Heart right ventricle (tissue), 16 donors: ENCODE measurements around the gene SATB1. TPM values are rescaled to one million over a fixed set of nuclear protein-coding genes. Genes with fewer than 3 reads are reported as not detected.
A peak's percentile ranks its signal among the peaks of the same experiment; 100 is the strongest.

Experiments
- ATAC-seq, 8 donors: fragments of 200-7000 bp; cut with Tn5 transposase; one replicate each; pipeline ENCODE4 v1.9.1; 2020; ENCODE audit warnings: mild to moderate bottlenecking in 8 of 8, moderate library complexity in 8 of 8, moderate number of reproducible peaks in 1 of 8
- DNase-seq, 2 donors: peaks; one replicate each; pipeline ENCODE4 v3.0.0-alpha.2; 2020
- H3K27ac ChIP-seq, 10 donors: fragments of 200-600 bp; sonication (generic) in 2 of 10; one replicate each; pipeline versions ENCODE4 v1.5.0 to v1.8.0; 2020 to 2022; ENCODE audit warnings: mild to moderate bottlenecking in 3 of 10
- H3K27me3 ChIP-seq, 7 donors: fragments of 200-600 bp; one replicate each; pipeline ENCODE4 v1.8.0; 2021 to 2022; ENCODE audit warnings: mild to moderate bottlenecking in 2 of 7
- H3K36me3 ChIP-seq, 9 donors: fragments of 200-600 bp; sonication (generic) in 1 of 9; one replicate each; pipeline versions ENCODE4 v1.5.0 to v1.8.0; 2020 to 2022; ENCODE audit warnings: mild to moderate bottlenecking in 2 of 9
- H3K4me1 ChIP-seq, 9 donors: fragments of 200-600 bp; sonication (generic) in 1 of 9; one replicate each; pipeline versions ENCODE4 v1.5.0 to v1.8.0; 2020 to 2022; ENCODE audit warnings: mild to moderate bottlenecking in 4 of 9
- H3K4me3 ChIP-seq, 10 donors: fragments of 200-600 bp; sonication (generic) in 2 of 10; one replicate each; pipeline versions ENCODE4 v1.5.0 to v1.8.0; 2020 to 2022; ENCODE audit warnings: mild to moderate bottlenecking in 7 of 10, moderate library complexity in 2 of 10
- H3K9me3 ChIP-seq, 11 donors: fragments of 200-600 bp in 10 of 11; sonication (generic) in 2 of 11; one replicate each; pipeline versions ENCODE4 v1.5.0 to v1.8.0; 2013 to 2022; ENCODE audit warnings: mild to moderate bottlenecking in 2 of 11, control low read depth in 1 of 11, moderate library complexity in 1 of 11
- CTCF ChIP-seq, 9 donors: fragments of 200-600 bp; sonication (generic) in 2 of 9; IDR thresholded peaks; one replicate each; pipeline versions ENCODE4 v1.5.0 to v1.8.0; 2021 to 2022; ENCODE audit warnings: antibody characterized with exemption in 9 of 9, mild to moderate bottlenecking in 5 of 9, moderate library complexity in 1 of 9
- WGBS, 2 donors: extraction: QIAGEN DNeasy Blood & Tissue Kit; methylation state at CpG; one replicate each; pipeline ENCODE4 v1.1.7; 2013; ENCODE audit warnings: inconsistent platforms in 1 of 2; 5-methylcytosine and 5-hydroxymethylcytosine counted together
- intact Hi-C, 10 donors: fragments of 100-400 bp; cut with DNase I; formaldehyde crosslinking; loops; one replicate each; pipeline versions ENCODE4 v1.11.1 to v1.14.2; 2022
- polyA plus RNA-seq, 2 donors: library from polyadenylated mRNA; stranded (reverse); fragments of 200-250 nt; gene quantifications; one replicate each; pipeline ENCODE4 v1.2.3, GENCODE V29; 2013
- total RNA-seq, 10 donors: library from RNA; stranded (reverse); fragmentation: NEBNext Ultra II Directional in 3 of 10; extraction: Animal tissue kit (Norgen Biotek cat#: 25700) in 3 of 10; gene quantifications; one replicate each; pipeline versions ENCODE4 v1.2.1 to v1.2.4, GENCODE V29; 2021 to 2023
- donor health status: Arrhythmogenic right ventricular cardiomyopathy.
- donor health status: ischemic (EF 13 %, LVEDD 7.1; RV severe dilation, severe dysfunction).
- donor health status: healthy with polysubstance abuse.
- donor health status: DM: no; HTN: yes; CAD: no.
- donor health status: DM: no; HTN: no; CAD: no.
- donor health status: ischemic (EF 25% LVEDD 6.9; RV normal size, moderate dysfunction).
- donor health status: ischemic (EF 25% LVEDD 5.7; RV mildly dilated, moderate dysfunction).
- donor health status: healthy.
- donor health status: DM: yes; HTN: yes; CAD: no.
- donor health status: Ischemic cardiomyopathy.
- donor health status: ischemic (EF 35%, LVEDD 5.7; RV mildly dilated, moderate dysfunction).
- donor health status: nonischemic (EF 11% LVEDD 7.7; RV severe dilation, severe dysfunction).
- donor health status: DM: yes; HTN: yes; CAD: no.
- donor health status: PGD.
- donor health status: ischemic (EF 29% LVEDD 5.4; RV normal size, mild dysfunction).
- donor health status: nonischemic (EF 23%, LVEDD 6.1; RV moderate dilation, normal function).

Gene SATB1
- total and polyA plus RNA-seq, 12 donors, result 8.8 to 73.7 (median 49.5) TPM

- H3K36me3 ChIP-seq, result peaks cover 0 to 46% (median 25%) of the 10 kb centered on the region in 9 donors
- 81 to 89% methylated on average over 5 of the region's 5 CpGs for WGBS, 2 donors
- H3K4me1 ChIP-seq, result no peaks in the 10 kb centered on the region
- no peaks in the 10 kb centered on the region for H3K27me3 ChIP-seq
- ATAC-seq (no peak), DNase-seq (no peak)
- no peak for TF ChIP-seq CTCF (IDR thresholded peaks at IDR 0.05)
- no peak overlapping the region for H3K27ac ChIP-seq
- H3K9me3 ChIP-seq, result no peaks in the 10 kb centered on the region
- H3K4me3 ChIP-seq, result no peak overlapping the region
- intact Hi-C loops, result no loop called here
Observed at GRCh38 chr3:18351069-18351628, 74.0 kb downstream of the SATB1 start.

- Histone ChIP-seq H3K27ac (no peak overlapping the region), H3K27me3 (no peaks in the 10 kb centered on the region), H3K4me1 (no peaks in the 10 kb centered on the region), H3K4me3 (no peak overlapping the region), H3K36me3 (peaks cover 0 to 46% (median 25%) of the 10 kb centered on the region in 9 donors), H3K9me3 (no peaks in the 10 kb centered on the region)
- intact Hi-C loops, result no loop called here
- no peak for TF ChIP-seq CTCF (IDR thresholded peaks at IDR 0.05)
- ATAC-seq (peak in 2 of 8 donors; percentile 41 to 42), DNase-seq (no peak)
- 72 to 83% methylated on average over 18 of the region's 18 CpGs for WGBS, 2 donors
Observed at GRCh38 chr3:18349197-18349798, 75.8 kb downstream of the SATB1 start.

GRCh38 chr3:18346097-18346496 lies 79.0 kb downstream of the SATB1 start:
- no peaks in the 10 kb centered on the region for H3K9me3 ChIP-seq
- no peaks in the 10 kb centered on the region for H3K27me3 ChIP-seq
- 94 to 95% methylated on average over 4 of the region's 4 CpGs for WGBS, 2 donors
- no peaks in the 10 kb centered on the region for H3K4me1 ChIP-seq
- H3K4me3 ChIP-seq, result no peak overlapping the region
- no peak overlapping the region for H3K27ac ChIP-seq
- intact Hi-C loops, result no loop called here
- no peak for DNase-seq
- ATAC-seq, result no peak
- TF ChIP-seq CTCF (IDR thresholded peaks at IDR 0.05), result no peak
- peaks cover 0 to 35% (median 15%) of the 10 kb centered on the region in 9 donors for H3K36me3 ChIP-seq

GRCh38 chr3:18345015-18345367 lies 80.1 kb downstream of the SATB1 start:
- intact Hi-C loops, result no loop called here
- no peak overlapping the region for H3K4me3 ChIP-seq
- H3K27ac ChIP-seq, result no peak overlapping the region
- H3K9me3 ChIP-seq, result no peaks in the 10 kb centered on the region
- H3K4me1 ChIP-seq, result no peaks in the 10 kb centered on the region
- no peak for TF ChIP-seq CTCF (IDR thresholded peaks at IDR 0.05)
- peaks cover 0 to 26% (median 9%) of the 10 kb centered on the region in 9 donors for H3K36me3 ChIP-seq
- no peaks in the 10 kb centered on the region for H3K27me3 ChIP-seq
- no peak for ATAC-seq
- 54 to 62% methylated on average over 5 of the region's 5 CpGs for WGBS, 2 donors
- DNase-seq, result no peak
